Midbrain (tissue), 1 donor: ENCODE data around the gene USP36.
A peak's percentile ranks its signal among the peaks of the same experiment; 100 is the strongest.
"Not testable (repeated sequence)": the region's sequence is repeated elsewhere in the genome, so short reads cannot be mapped to it uniquely, and the experiment has no call there.

Source experiments
- DNase-seq: peaks from one replicate; lab custom pipeline; 2025; lab: John Stamatoyannopoulos, UW

The USP36 gene

DNA sequence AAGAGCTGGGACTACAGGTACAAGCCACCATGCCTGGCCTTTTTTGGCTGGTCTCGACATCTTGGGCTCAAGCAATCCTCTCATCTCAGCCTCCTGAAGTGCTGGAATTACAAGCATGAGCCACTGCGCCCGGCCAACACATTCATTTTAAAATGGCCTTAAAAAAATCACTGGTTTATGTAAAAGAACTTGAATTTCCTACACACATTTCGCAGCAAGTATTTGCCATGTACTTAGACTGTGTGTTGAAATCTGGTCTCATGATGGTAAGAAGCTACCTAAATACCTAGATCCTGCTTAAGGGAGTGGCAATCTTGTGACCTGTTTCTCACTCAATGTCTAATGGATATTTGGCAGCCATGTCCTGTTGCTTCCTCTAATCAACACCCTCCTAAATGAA lies 50.1 kb downstream of the USP36 start:
- DNase-seq: no peak

DNA sequence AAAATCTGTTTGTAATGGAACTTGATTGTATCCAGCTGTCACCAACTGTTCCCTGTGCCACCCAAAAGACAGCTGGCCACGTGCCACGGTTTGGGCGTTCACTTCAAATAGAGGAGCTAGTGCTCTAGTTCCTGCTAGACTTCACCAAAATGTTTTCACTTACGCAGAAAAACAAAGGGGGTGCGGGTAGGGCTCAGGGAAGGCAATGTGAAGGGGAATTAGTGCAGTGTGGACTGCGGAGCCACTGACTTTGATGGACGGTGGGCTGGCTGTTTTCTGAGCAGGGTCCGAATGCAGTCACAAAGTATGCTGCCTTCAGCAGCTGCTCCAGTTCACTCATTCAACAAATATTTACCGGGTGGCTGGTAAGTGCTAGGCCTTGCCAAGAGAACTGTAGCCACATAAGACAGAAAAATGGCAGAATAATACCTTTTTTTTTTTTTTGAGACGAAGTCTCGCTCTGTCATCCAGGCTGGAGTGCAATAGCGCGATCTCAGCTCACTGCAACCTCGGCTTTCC lies 50.9 kb downstream of the USP36 start:
- no peak for DNase-seq

DNA sequence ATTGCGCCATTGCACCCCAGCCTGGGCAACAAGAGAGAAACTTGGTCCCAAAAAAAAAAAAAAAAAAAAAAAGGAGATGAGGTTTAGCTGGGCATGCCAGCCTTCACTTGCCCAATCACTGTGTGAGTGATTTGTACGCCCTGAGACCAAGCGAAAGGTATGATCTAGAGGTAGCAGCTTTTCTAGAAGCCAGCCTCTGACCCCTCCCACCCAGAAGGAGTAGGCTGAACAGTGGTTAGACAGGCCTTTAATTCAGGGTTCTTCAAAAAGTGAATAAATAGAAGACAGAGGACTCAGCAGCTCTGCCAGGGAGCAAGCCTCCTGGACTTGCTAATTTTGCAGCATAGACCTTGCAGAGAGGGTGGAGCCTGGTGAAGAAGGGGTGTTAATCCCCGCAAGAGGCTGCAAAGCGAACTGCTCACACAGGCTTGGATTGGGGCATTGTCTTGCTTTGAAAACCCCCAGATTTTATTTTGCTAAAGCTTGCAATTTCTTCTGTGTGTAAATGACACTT lies 51.4 kb downstream of the USP36 start:
- DNase-seq: no peak

DNA sequence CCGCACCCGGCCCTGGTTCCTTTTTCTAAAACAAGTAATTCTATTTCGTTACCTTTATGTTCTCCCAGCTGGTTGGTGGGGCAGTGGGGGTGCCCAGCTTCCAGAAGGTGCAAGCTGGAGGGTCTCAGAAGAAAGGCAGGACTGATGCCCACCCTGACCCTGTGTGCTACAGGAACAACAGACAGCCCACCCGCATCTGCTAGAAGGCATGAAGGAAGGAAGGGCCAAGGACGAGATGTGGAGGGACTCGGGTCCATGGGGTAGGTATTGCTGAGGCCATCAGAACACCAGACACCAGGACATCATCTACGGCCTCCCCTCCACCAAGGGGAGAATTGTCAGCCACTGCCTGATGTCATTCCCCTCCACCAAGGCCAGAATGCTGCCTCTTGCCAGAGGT lies 52.2 kb downstream of the USP36 start:
- DNase-seq: no peak

DNA sequence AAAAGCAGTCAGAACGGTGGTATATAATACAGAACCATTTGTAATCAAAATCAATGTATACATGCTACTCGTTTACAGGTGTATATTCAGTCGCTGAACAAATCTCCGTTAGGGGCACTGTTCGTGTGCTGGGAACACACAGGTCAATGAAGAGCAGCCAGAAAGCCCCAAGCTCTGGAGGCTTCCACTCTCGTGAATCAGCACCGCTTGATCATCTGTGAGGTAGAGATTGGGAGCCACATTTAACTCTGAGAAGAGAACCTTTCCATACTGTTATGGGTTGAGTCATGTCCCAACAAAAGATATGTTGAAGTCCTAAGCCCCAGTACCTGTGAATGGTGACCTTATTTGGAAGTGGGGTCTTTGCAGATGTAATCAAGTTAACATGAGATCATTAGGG lies 53.2 kb downstream of the USP36 start:
- no peak for DNase-seq

DNA sequence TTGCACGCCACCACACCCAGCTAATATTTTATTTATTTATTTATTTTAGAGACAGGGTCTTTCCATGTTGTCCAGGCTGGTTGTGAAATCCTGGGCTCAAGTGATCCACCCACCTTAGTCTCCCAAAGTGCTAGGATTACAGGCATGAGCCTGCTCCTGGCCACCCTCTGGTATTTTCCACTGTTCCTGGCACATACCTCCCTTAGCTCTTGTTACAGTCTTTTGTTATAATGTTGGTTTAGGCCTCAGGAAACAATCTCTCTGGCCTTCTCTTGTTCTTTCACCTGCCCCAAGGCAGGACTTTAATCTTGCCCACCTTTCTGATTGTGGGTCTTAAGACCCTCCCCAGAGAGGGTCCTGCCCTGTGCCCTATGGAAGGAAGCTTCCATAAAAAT lies 55.0 kb downstream of the USP36 start:
- DNase-seq: no peak

DNA sequence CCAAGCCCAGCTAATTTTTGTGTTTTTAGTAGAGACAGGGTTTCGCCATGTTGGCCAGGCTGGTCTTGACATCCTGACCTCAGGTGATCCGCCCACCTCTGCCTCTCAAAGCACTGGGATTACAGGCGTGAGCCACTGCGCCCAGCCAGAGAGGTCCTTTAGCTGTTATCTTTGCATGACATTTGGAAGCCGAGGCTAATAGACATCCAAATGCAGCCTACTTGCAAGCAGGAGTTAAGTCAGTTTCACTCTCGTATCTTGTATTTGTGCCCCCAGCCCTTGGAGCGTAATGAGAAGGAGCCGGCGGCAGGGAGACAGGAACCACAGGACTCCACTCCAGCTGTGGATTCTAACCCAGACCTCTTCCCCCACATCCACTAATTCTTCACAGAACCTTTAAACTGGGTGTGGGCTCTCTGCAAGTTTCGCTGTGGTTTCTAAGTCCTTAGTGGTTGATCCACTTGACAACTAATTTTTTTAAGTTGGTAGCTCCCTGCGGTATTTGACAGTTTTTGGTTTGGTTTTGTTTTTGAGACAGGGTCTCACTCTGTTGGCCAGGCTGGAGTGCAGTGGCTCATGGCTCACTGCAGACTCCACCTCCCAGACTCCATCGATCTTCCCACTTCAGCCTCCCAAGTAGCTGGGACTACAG lies 55.5 kb downstream of the USP36 start:
- DNase-seq: no peak

DNA sequence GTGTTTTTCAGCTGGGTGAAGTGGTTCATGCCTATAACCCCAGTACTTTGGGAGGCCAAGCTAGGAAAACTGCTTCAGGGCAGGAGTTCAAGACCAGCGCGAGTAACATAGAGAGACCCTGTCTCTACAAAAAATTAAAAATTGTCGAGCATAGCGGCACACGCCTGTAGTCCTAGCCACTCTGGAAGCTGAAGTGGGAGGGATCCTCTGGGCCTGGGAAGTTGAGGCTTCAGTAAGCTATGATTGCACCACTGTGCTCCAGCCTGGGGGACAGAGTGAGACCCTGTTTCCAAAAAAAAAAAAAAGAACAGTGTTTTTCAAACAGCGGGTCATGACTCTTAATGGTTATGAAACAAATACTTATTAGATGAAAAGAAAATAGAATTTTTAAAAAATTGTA lies 56.3 kb downstream of the USP36 start:
- no peak for DNase-seq

DNA sequence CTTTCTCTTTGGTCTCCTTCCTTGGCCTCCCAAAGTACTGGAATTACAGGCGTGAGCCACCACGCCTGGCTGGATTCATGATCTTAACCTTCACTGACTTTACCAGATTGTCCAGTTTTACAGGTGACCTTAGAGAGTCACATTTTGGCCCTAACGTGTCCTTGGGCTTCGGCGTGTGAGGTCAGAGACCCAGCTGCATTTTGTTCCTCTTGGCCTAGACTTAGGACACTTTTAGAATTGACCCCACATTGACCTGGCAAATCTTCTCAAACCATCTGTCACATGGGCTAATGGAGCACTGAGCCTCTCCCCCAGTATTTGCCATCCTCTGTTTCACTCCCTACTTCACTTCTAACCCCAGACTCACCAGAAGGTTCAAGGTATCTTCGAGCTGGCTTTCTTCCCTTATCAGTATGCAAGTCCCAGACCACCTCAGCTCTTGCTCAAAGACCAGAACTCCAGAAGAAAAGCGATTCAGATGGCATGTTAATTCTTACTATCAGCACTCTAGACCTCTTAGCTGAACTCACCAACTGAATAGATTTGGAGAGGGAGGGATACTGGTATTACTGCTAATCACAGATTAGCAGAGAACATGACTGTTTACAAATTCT lies 56.8 kb downstream of the USP36 start:
- no peak for DNase-seq

DNA sequence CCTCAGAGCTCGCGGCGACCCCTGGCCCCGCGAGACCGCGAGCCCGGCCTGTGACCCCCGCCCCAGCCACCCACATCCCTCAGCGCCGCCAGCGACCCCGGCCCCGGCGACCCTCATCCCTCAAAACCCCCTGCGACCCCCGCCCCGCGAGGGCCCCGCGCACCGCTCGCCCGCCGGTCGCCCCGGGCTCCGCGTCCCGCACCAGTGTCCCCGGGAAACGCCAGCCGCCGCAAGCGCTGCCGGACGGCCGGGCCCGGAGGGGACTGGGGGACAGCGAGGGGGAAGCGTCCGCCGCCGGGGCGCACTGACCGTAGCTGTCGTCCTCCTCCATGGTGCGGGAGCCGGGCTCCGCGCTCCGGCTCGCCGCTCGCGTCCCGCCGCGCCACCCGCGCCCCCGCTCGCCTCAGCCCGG lies 58.7 kb downstream of the USP36 start, which contains the start of gene CYTH1:
CYTH1 (minus strand) TSS at position 381 of the 412 bp plus-strand sequence; CDS start at position 331, 50 bp downstream.
- no peak for DNase-seq

DNA sequence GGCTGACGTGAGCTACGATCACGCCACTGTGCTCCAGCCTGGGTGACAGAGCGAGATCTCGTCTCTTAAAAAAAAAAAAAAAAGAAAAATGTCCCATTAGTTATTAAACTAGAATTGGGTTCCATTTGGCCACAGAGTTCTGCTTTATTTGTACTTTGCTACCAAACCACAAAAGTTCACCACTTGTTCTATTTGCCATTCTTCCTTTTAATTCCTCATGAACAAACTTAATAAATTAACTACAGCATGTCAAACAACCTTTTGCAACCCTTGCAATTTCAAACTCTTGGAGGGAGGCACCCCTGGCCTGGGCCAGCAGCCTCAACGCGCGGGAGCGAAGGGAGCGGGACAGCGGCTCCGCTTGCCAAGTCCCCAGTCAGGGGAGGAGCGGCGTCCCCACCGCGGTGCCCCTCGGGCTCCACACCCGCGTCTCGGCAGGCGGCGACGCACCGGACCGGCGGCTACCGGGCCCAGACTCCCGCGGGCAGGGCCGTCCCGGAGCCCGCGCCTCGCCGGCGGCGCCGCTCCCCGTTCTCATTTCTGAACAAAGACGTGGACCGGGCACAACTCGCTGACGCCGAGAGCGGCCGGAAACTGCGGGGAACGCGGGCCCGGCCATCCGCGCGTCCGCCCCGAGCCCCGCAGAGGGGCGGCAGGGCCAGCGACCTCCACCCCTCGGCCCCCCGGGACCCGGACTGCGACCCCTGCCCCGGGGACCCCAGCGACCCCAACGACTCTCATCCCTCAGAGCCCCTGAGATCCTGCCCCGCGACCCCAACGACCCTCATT lies 59.3 kb downstream of the USP36 start:
- peak; percentile 58 for DNase-seq

DNA sequence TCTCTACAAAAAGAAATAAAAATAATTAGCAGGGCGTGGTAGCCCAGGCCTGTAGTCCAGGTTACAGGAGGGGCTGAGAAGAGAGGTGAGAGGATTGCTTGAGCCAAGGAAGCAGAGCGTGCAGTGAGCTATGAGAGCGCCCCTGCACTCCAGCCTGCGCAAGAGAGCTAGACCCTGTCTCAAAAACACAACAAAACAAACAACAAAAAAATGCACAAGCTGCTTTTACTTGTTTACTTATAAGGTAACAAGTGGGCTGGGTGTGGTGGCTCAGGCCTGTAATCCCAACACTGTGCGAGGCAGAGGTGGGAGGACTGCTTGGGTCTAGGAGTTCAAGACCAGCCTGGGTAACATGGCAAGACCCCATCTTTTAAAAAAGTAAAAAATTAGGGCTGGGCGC lies 60.3 kb downstream of the USP36 start:
- no peak for DNase-seq

DNA sequence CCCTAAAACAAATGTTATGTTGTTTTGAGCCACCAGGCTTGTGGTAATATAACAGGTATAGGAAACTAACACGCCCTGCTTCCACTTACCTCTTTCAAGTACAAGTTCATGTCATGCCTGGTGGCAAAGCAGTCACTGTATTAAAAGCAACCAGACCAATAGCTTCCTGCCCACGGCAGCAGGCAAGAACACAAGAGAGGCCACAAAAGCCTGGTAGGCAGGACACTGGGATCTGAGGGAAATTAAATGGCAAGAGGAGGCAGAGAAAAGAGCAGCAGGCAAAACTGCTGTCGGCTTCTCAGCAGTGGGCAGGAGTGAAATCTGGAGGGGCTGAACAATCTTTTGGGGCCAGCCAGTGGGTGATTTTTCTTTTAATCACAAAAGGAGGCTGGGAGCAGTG lies 60.8 kb downstream of the USP36 start:
- no peak for DNase-seq

DNA sequence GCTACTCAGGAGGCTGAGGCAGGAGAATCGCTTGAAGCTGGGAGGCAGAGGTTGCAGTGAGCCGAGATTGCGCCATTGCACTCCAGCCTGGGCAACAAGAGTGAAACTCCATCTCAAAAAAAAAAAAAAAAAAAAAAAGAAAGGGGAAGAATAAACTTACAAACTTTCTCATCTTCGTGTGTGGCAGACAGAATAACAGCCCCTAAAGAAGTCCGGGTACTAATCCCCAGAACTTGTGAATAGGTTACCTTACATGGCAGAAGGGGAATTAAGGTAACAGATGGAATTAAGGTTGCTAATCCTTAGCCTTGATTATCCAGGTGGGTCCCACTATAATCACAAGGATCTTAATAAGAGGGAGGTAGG lies 61.3 kb downstream of the USP36 start:
- DNase-seq: not testable (repeated sequence)

DNA sequence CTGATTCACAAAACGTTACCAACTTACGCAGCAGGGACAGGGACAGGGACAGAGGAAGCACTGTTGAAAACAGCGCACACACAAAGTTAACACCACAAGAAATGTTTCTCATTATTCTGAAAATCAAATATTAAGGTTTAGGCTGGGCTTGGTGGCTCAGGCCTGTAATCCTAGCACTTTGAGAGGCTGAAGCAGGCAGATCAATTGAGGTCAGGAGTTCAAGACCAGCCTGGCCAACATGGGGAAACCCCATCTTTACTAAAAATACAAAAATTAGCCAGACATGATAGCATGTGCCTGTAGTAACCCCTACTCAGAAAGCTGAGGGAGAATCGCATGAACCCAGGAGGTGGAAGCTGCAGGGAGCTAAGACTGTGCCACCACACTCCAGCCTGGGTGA lies 62.7 kb downstream of the USP36 start:
- DNase-seq: no peak

DNA sequence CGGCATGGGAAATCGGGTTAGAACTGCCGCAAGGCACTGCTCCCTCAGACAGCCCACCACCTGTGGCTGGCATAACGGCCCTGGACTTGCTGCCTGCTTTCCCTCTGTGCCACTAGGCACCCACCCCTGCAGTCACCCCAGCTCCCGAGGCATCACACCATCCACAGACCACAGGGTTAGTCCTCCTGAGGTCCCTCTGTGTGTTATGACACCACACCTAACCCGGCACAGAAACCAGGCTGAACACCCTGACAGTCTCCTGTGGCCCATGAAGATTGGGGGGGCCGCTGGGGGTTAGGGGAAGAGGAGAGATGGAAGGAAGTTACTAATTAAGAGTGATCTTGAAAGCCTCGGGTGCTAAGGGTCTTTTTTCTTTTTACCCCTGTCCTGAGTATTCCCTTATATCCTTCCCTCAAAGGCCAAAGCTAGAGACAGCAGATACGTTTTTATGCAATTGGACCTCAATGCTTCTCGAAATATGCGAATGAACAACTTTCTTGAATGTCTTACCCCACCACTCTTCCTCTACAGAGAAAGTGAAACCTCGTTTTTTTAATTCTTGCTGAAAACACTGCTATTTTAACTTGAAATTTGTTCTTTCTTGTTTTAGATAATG lies 65.5 kb downstream of the USP36 start:
- no peak for DNase-seq

DNA sequence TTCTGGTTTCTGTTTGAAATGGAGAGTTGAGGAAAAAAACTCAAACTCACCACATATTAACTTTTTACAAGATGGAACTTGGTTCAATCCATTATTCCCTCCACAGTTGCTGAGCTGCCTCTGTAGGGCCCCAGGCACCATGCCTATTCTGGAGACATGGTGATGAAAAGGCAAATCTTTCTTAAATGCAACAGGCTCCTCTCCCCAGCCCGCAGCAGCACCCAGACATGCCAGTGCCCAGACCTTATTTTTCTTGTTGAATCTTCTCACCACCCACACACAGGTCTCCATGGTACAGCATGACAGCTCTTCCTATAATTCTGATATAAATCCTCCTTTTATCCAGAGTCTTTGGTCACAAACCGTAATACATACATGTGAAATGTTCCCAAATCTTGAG lies 66.2 kb downstream of the USP36 start:
- DNase-seq: no peak

DNA sequence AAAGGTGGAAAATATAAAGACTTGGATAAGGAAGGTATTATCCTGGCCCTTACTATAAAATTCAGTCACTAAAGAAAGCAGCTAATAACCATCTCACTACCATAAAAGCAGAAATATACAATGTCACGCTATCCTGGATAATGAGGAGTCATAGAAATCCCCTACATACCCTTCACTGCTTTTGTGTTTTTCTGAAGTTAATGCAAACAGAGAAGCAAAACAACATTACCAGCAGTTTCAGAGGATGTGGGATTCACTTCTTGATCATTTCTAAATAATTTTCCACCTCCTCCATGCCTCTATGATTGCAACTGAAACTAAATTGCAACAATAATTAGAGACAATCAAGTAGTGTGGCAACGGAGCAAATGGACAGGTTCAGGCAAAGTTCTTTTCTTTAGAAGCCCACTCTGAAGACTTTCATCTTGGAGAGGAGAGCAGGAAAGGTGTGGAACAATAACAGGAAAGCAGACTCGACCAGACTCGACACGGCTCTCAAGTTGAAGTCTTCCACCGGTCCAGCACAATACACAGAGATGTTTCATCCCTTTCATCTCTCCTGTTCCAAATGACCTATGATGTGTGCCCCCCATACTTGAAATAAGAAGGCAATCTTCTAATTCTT lies 68.7 kb downstream of the USP36 start:
- no peak for DNase-seq

DNA sequence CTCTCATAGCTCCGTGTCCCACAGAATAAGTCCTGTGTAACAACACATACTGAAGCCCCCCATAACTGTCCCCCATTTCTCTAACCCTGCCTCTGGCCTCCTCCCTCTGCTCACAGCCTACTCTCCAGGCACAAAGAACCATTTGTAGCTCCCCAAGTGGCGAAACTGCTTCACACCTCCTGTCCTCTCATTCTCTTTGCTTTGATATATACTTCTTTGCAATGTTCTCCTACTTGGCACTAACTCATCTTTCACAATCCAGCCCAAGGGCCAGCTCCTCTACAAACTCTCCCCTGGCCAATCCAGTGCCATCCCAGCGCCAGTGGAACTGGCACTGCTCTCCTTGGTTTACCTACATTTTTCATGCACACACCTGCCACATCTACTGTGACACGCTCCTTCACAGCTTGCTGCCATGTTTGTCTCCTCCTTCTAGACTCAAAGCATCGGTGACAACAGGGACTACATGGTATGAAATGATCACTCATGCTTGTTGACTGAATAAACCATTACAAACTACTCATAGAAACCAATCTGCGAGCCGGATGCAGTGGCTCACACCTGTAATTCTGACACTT lies 71.3 kb downstream of the USP36 start:
- DNase-seq: no peak

DNA sequence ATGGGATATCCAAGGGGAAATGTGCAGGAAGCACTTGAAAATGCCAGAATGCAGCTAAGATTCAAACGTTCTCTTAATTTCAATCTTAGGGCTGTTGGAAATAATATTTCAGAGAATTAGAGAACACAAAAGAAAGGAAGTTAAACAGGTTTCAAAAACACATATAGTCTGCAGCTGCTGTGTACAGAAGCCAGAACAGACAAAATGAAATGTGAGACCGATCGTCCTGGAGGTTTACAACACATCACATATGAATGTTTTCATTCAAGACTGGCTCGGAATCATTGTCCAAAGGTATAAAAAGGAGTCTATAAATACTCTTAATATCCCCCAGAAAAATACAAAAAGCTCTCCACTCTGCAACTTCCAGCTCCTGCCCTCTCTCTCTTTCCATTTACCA lies 72.8 kb downstream of the USP36 start:
- no peak for DNase-seq

DNA sequence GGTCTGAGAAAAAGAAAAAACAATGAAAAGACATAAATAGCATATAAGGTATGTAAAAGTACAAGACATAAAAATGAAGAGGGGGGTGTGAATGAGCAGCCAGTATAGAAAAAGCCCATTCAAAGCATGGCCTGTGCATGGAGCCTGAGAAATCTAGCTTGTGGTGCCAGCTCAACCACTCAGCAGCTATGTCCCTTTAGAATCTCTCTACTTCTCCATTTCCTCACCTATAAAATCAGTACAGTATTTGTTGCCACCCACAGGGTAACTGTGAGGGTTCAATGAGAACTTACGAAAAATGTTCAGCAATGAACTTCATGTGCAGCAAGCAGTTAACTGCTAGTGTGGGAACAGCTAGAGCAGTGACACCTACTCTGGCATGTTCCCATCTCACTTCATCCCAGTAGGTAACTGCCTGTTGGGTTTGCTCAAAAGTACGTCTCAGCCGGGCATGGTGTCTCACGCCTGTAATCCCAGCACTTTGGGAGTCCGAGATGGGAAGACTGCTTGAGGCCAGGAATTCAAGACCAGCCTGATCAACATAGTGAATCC lies 73.8 kb downstream of the USP36 start:
- DNase-seq: no peak
